Osteoblast (primary cell): Measurements from ENCODE around the gene GABRG3. TPM values are rescaled to one million over a fixed set of nuclear protein-coding genes. Genes with fewer than 3 reads are reported as not detected.

Experiments used
- DNase-seq: peaks from one replicate; pipeline ENCODE4 v3.0.0; 2011; ENCODE audit warnings: low spot score, mixed read lengths; ENCODE audit not compliant: insufficient read length; ENCODE audit errors: missing footprints
- H2AFZ ChIP-seq: 2 replicates; pipeline ENCODE4 v1.6.0; 2011; ENCODE audit warnings: mild to moderate bottlenecking, low read length
- H3K27ac ChIP-seq: 2 replicates; pipeline ENCODE4 v1.5.1; 2011; ENCODE audit warnings: mild to moderate bottlenecking, low read depth, low read length, moderate library complexity
- H3K27me3 ChIP-seq: 2 replicates; pipeline ENCODE4 v1.6.0; 2012; ENCODE audit warnings: mild to moderate bottlenecking, control low read depth, inconsistent platforms, low read length, moderate library complexity; ENCODE audit not compliant: insufficient read depth
- H3K36me3 ChIP-seq: 2 replicates; pipeline ENCODE4 v1.5.1; 2011; ENCODE audit warnings: mild to moderate bottlenecking, low read length, control low read depth, moderate library complexity; ENCODE audit not compliant: insufficient read depth
- H3K4me1 ChIP-seq: 2 replicates; pipeline ENCODE4 v1.5.1; 2011; ENCODE audit warnings: mild to moderate bottlenecking, low read length, control low read depth, moderate library complexity; ENCODE audit not compliant: insufficient read depth
- H3K4me2 ChIP-seq: 2 replicates; pipeline ENCODE4 v1.6.0; 2011; ENCODE audit warnings: mild to moderate bottlenecking, low read length; ENCODE audit not compliant: insufficient read depth
- H3K4me3 ChIP-seq: fragments of 200-600 bp; sonication (generic); 3 replicates; pipeline ENCODE4 v1.5.1; 2012; ENCODE audit warnings: mild to moderate bottlenecking, low read length, inconsistent platforms; ENCODE audit not compliant: insufficient read depth
- H3K79me2 ChIP-seq: 2 replicates; pipeline ENCODE4 v1.6.0; 2012; ENCODE audit warnings: mild to moderate bottlenecking, low read length, control low read depth, inconsistent platforms; ENCODE audit not compliant: insufficient read depth
- H3K9me3 ChIP-seq: 2 replicates; pipeline ENCODE4 v1.5.1; 2011; ENCODE audit warnings: low read depth, low read length, control low read depth
- H4K20me1 ChIP-seq: 2 replicates; pipeline ENCODE4 v1.6.0; 2012; ENCODE audit warnings: mild to moderate bottlenecking, low read length, control low read depth; ENCODE audit not compliant: insufficient read depth
- CTCF ChIP-seq: IDR thresholded peaks from 2 replicates; pipeline ENCODE4 v1.5.1; 2011; ENCODE audit warnings: mild to moderate bottlenecking, low read depth, low read length, moderate library complexity; ENCODE audit errors: extremely low read depth
- total RNA-seq: library from RNA; depleted of rRNA; stranded (reverse); fragments of >200 nt; gene quantifications from 2 replicates; pipeline ENCODE4 v1.2.3, GENCODE V29; 2012

The GABRG3 gene
- total RNA-seq, 1 donor: not detected

GRCh38 chr15:26929588-26929987 lies 41.4 kb upstream of the GABRG3 start:
- H3K27ac ChIP-seq: no peak overlapping the region
- no peaks in the 10 kb centered on the region for H3K79me2 ChIP-seq
- H3K27me3 ChIP-seq: no peaks in the 10 kb centered on the region
- H3K4me2 ChIP-seq: no peak overlapping the region
- no peak overlapping the region for H3K4me3 ChIP-seq
- no peaks in the 10 kb centered on the region for H3K36me3 ChIP-seq
- no peak for TF ChIP-seq CTCF
- no peak for DNase-seq
- H2AFZ ChIP-seq: no peak overlapping the region
- H3K4me1 ChIP-seq: no peaks in the 10 kb centered on the region
- H3K9me3 ChIP-seq: peaks cover 4% of the 10 kb centered on the region
- no peaks in the 10 kb centered on the region for H4K20me1 ChIP-seq

- H3K4me2 ChIP-seq: no peak overlapping the region
- H3K27ac ChIP-seq: no peak overlapping the region
- H3K4me1 ChIP-seq: no peaks in the 10 kb centered on the region
- H3K27me3 ChIP-seq: no peaks in the 10 kb centered on the region
- H2AFZ ChIP-seq: no peak overlapping the region
- H3K79me2 ChIP-seq: no peaks in the 10 kb centered on the region
- no peak for TF ChIP-seq CTCF
- H4K20me1 ChIP-seq: no peaks in the 10 kb centered on the region
- H3K9me3 ChIP-seq: peaks cover 3% of the 10 kb centered on the region
- DNase-seq: no peak
- no peak overlapping the region for H3K4me3 ChIP-seq
- H3K36me3 ChIP-seq: no peaks in the 10 kb centered on the region
These were observed 36.1 kb upstream of the GABRG3 start for GRCh38 chr15:26934848-26935247.

- TF ChIP-seq CTCF: no peak
- Histone ChIP-seq H3K79me2 (no peaks in the 10 kb centered on the region), H3K4me2 (no peak overlapping the region), H3K27me3 (no peaks in the 10 kb centered on the region), H2AFZ (no peak overlapping the region), H3K9me3 (peaks cover 3% of the 10 kb centered on the region), H3K4me3 (no peak overlapping the region), H4K20me1 (no peaks in the 10 kb centered on the region), H3K36me3 (no peaks in the 10 kb centered on the region), H3K4me1 (no peaks in the 10 kb centered on the region), H3K27ac (no peak overlapping the region)
- no peak for DNase-seq
These were observed 35.7 kb upstream of the GABRG3 start for GRCh38 chr15:26935322-26935721.

GRCh38 chr15:26936502-26936901 lies 34.5 kb upstream of the GABRG3 start:
- no peak for DNase-seq
- no peak for TF ChIP-seq CTCF
- no peak overlapping the region for H3K4me3 ChIP-seq
- no peaks in the 10 kb centered on the region for H4K20me1 ChIP-seq
- no peak overlapping the region for H3K4me2 ChIP-seq
- H3K27me3 ChIP-seq: no peaks in the 10 kb centered on the region
- H3K4me1 ChIP-seq: no peaks in the 10 kb centered on the region
- H3K27ac ChIP-seq: no peak overlapping the region
- H3K79me2 ChIP-seq: no peaks in the 10 kb centered on the region
- no peaks in the 10 kb centered on the region for H3K36me3 ChIP-seq
- H3K9me3 ChIP-seq: no peaks in the 10 kb centered on the region
- H2AFZ ChIP-seq: no peak overlapping the region
